Measurements from ENCODE around the gene EID1. TPM values are rescaled to one million over a fixed set of nuclear protein-coding genes. Genes with fewer than 3 reads are reported as not detected.
"Not testable (repeated sequence)": the region's sequence is repeated elsewhere in the genome, so short reads cannot be mapped to it uniquely, and the experiment has no call there.

The EID1 gene
- total RNA-seq, 2 experiments from 2014 or later, result 104 to 111 TPM

DNA sequence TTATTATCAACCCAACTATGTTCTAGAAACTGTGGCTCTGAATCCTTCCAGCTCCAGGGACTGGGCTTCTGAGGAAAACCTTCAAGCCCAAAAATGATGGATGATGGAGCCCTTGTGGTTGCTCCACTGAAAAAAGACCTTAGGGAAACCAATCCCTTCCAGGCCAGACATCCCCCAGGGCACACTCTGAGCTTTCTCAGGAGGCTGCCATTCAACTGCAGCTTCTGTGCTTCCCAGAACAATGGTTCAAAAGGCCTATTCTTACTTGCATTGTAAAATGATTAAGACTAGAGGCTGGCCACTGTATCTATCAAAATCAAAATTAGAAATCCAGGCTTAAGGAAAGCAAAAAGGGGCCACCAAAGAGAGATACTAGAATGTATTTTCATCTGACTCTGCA lies 27.3 kb downstream of the EID1 start:
- Histone ChIP-seq H3K4me1 (ENCODE audit: insufficient read depth, low read length, poor library complexity, severe bottlenecking) (no peaks in the 10 kb centered on the region), H3K79me2 (ENCODE audit: insufficient read depth, low read depth, low read length) (no peaks in the 10 kb centered on the region), H3K4me2 (ENCODE audit: low read length) (no peak overlapping the region), H3K27ac (ENCODE audit: low read depth, low read length, poor library complexity, severe bottlenecking) (no peak overlapping the region), H2AFZ (ENCODE audit: low read length) (no peak overlapping the region), H3K9me2 (ENCODE audit: insufficient read depth, low read length) (no peaks in the 10 kb centered on the region), H4K20me1 (ENCODE audit: insufficient read depth, low read length) (no peaks in the 10 kb centered on the region), H3K36me3 (ENCODE audit: insufficient read depth, low read length) (no peaks in the 10 kb centered on the region), H3K9me3 (ENCODE audit: low read length) (no peaks in the 10 kb centered on the region), H3K4me3 (ENCODE audit: low read depth, low read length, poor library complexity, severe bottlenecking) (no peak overlapping the region)
- no peak for TF ChIP-seq EZH2phosphoT487 (IDR thresholded peaks at IDR 0.05; ENCODE audit: borderline replicate concordance, low read depth, low read length)
- TF ChIP-seq, protein P1, sequence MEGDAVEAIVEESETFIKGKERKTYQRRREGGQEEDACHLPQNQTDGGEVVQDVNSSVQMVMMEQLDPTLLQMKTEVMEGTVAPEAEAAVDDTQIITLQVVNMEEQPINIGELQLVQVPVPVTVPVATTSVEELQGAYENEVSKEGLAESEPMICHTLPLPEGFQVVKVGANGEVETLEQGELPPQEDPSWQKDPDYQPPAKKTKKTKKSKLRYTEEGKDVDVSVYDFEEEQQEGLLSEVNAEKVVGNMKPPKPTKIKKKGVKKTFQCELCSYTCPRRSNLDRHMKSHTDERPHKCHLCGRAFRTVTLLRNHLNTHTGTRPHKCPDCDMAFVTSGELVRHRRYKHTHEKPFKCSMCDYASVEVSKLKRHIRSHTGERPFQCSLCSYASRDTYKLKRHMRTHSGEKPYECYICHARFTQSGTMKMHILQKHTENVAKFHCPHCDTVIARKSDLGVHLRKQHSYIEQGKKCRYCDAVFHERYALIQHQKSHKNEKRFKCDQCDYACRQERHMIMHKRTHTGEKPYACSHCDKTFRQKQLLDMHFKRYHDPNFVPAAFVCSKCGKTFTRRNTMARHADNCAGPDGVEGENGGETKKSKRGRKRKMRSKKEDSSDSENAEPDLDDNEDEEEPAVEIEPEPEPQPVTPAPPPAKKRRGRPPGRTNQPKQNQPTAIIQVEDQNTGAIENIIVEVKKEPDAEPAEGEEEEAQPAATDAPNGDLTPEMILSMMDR (conservative IDR thresholded peaks at IDR 0.05; ENCODE audit: low read length), result no peak
- CTCF ChIA-PET (ENCODE audit: unreplicated experiment), result no interaction called here
- BruUV-seq (replicated peaks), result no TSS peak
- POLR2A ChIA-PET, result no interaction called here
- DNase-seq (ENCODE audit: low spot score), result no peak
- intact Hi-C loops (cut with micrococcal nuclease; ENCODE audit: unreplicated experiment), result no loop called here

DNA sequence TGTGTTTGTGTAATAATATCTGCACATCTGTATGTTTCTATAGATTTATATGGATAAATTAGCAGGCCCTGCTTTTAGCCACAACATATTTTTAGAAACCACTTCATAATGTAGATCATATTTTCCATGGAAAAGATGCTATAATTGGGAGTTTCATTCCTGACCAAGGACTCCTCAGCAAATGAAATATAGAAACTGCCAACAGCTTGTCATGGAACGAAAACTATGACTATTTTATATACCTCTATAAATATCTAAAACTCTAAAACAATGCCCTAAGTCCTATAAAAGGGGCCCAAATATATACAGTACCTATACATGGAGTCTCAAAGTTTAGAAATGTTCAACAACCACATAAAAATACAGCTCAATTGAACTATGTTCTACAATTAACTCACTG lies 27.9 kb downstream of the EID1 start:
- Histone ChIP-seq H4K20me1 (ENCODE audit: insufficient read depth, low read length) (no peaks in the 10 kb centered on the region), H3K4me3 (ENCODE audit: low read depth, low read length, poor library complexity, severe bottlenecking) (no peak overlapping the region), H3K9me2 (ENCODE audit: insufficient read depth, low read length) (no peaks in the 10 kb centered on the region), H3K36me3 (ENCODE audit: insufficient read depth, low read length) (no peaks in the 10 kb centered on the region), H3K27ac (ENCODE audit: low read depth, low read length, poor library complexity, severe bottlenecking) (no peak overlapping the region), H3K79me2 (ENCODE audit: insufficient read depth, low read depth, low read length) (no peaks in the 10 kb centered on the region), H3K9me3 (ENCODE audit: low read length) (no peaks in the 10 kb centered on the region), H3K4me1 (ENCODE audit: insufficient read depth, low read length, poor library complexity, severe bottlenecking) (no peaks in the 10 kb centered on the region), H2AFZ (ENCODE audit: low read length) (no peak overlapping the region), H3K4me2 (ENCODE audit: low read length) (no peak overlapping the region)
- POLR2A ChIA-PET, result no interaction called here
- no peak for TF ChIP-seq EZH2phosphoT487 (IDR thresholded peaks at IDR 0.05; ENCODE audit: borderline replicate concordance, low read depth, low read length)
- TF ChIP-seq, protein P1 (conservative IDR thresholded peaks at IDR 0.05; ENCODE audit: low read length), result no peak
- no TSS peak for BruUV-seq (replicated peaks)
- intact Hi-C loops (cut with micrococcal nuclease; ENCODE audit: unreplicated experiment), result no loop called here
- CTCF ChIA-PET (ENCODE audit: unreplicated experiment), result no interaction called here
- no peak for DNase-seq (ENCODE audit: low spot score)

DNA sequence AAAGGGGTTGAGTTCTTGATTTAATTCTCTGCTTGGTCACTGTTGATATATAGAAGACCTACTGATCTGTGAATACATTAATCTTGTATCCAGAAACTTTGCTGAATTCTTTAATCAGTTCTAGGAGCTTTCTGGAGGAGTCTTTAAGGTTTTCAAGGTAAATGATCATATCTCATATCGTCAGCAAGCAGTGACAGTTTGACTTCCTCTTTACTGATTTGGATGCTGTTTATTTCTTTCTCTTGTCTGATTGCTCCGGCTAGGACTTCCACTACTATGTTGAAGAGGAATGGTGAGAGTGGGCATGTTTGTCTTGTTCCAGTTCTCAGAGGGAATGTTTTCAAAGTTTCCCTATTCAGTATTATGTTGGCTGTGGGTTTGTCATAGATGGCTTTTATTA lies 31.4 kb downstream of the EID1 start:
- H4K20me1 ChIP-seq (ENCODE audit: insufficient read depth, low read length); BruUV-seq (replicated peaks); H3K4me1 ChIP-seq (ENCODE audit: insufficient read depth, low read length, poor library complexity, severe bottlenecking); CTCF ChIA-PET (ENCODE audit: unreplicated experiment); H2AFZ ChIP-seq (ENCODE audit: low read length); H3K4me2 ChIP-seq (ENCODE audit: low read length); H3K36me3 ChIP-seq (ENCODE audit: insufficient read depth, low read length); DNase-seq (ENCODE audit: low spot score); H3K27ac ChIP-seq (ENCODE audit: low read depth, low read length, poor library complexity, severe bottlenecking); H3K79me2 ChIP-seq (ENCODE audit: insufficient read depth, low read depth, low read length); H3K4me3 ChIP-seq (ENCODE audit: low read depth, low read length, poor library complexity, severe bottlenecking); H3K9me2 ChIP-seq (ENCODE audit: insufficient read depth, low read length); intact Hi-C loops (cut with micrococcal nuclease; ENCODE audit: unreplicated experiment); H3K9me3 ChIP-seq (ENCODE audit: low read length): not testable (repeated sequence)
- POLR2A ChIA-PET, result interaction anchor here (0.7 kb wide), 1 partner anchor 21 kb away, joined by 3 read pairs; no protein-coding TSS in a partner anchor

DNA sequence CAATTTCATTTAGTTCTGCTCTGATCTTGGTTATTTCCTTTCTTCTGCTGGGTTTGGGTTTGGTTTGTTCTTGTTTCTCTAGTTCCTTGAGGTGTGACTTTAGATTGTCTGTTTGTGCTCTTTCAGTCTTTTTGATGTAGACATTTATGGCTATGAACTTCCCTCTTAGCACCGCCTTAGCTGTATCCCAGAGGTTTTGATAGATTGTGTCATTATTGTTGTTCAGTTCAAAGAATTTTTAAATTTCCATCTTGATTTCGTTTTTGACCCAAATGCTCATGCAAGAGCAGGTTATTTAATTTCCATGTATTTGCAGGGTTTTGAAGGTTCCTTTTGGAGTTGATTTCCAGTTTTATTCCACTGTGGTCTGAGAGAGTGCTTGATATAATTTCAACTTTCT lies 32.6 kb downstream of the EID1 start:
- intact Hi-C loops (cut with micrococcal nuclease; ENCODE audit: unreplicated experiment); POLR2A ChIA-PET; H3K4me3 ChIP-seq (ENCODE audit: low read depth, low read length, poor library complexity, severe bottlenecking); H3K9me2 ChIP-seq (ENCODE audit: insufficient read depth, low read length); H2AFZ ChIP-seq (ENCODE audit: low read length); H3K9me3 ChIP-seq (ENCODE audit: low read length); BruUV-seq (replicated peaks); DNase-seq (ENCODE audit: low spot score); CTCF ChIA-PET (ENCODE audit: unreplicated experiment); H3K4me1 ChIP-seq (ENCODE audit: insufficient read depth, low read length, poor library complexity, severe bottlenecking); H3K27ac ChIP-seq (ENCODE audit: low read depth, low read length, poor library complexity, severe bottlenecking); H4K20me1 ChIP-seq (ENCODE audit: insufficient read depth, low read length); H3K79me2 ChIP-seq (ENCODE audit: insufficient read depth, low read depth, low read length); H3K36me3 ChIP-seq (ENCODE audit: insufficient read depth, low read length); H3K4me2 ChIP-seq (ENCODE audit: low read length): not testable (repeated sequence)
